Measurements from ENCODE around the gene TTBK1. TPM values are rescaled to one million over a fixed set of nuclear protein-coding genes. Genes with fewer than 3 reads are reported as not detected.

TTBK1 gene
- polyA plus RNA-seq, 2 of the 4 experiments (the other 2 are of a cell fraction) = 0.04 TPM; not detected in 1

GRCh38 chr6:43280234-43280633, 37.0 kb downstream of the TTBK1 start:
- ChIA-PET POLR2A (no interaction called here), CTCF (no interaction called here)
- DNase-seq (ENCODE audit: low read depth in 1 of 2, low spot score in 1 of 2) (no peak), FAIRE-seq (no peak), ATAC-seq (no peak)
- Histone ChIP-seq H3K9me3 (no peaks in the 10 kb centered on the region), H3K4me3 (no peak overlapping the region), H3K27ac (no peak overlapping the region), H3K4me2 (no peak overlapping the region), H3K4me1 (peaks cover 42% of the 10 kb centered on the region)
- 50% methylated on average over 1 of the region's 2 CpGs for WGBS (ENCODE audit: missing lambda C conversion rate)
- no peak for TF ChIP-seq RCOR1 (IDR thresholded peaks at IDR 0.05; ENCODE audit: low read depth, low read length)
- no peak for TF ChIP-seq JUNB (IDR thresholded peaks at IDR 0.05)
- TF ChIP-seq HOXB13 (CRISPR knock-in tag; IDR thresholded peaks at IDR 0.05; ENCODE audit: low read depth) = no peak
- TF ChIP-seq CHD2 (IDR thresholded peaks at IDR 0.05; ENCODE audit: low read length, partially characterized antibody) = no peak
- TF ChIP-seq CEBPB (IDR thresholded peaks at IDR 0.05) = no peak
- no peak for TF ChIP-seq FOSB (CRISPR knock-in tag; IDR thresholded peaks at IDR 0.05)
- TF ChIP-seq KDM5A (IDR thresholded peaks at IDR 0.05) = no peak
- no peak for TF ChIP-seq SREBF2 (IDR thresholded peaks at IDR 0.05)
- TF ChIP-seq FOXS1 (CRISPR knock-in tag; IDR thresholded peaks at IDR 0.05) = no peak
- TF ChIP-seq HES2 (IDR thresholded peaks at IDR 0.05) = no peak
- no peak for TF ChIP-seq EP300 (IDR thresholded peaks at IDR 0.05)
- no peak for TF ChIP-seq ESRRA (IDR thresholded peaks at IDR 0.05; ENCODE audit: borderline replicate concordance, low read length)
- TF ChIP-seq BHLHE40 (IDR thresholded peaks at IDR 0.05; ENCODE audit: low read depth, low read length) = no peak
- no peak for TF ChIP-seq MYC (IDR thresholded peaks at IDR 0.05; ENCODE audit: borderline replicate concordance, low read length)
- TF ChIP-seq BCL3 (IDR thresholded peaks at IDR 0.05) = no peak
- TF ChIP-seq HOXA7 (CRISPR knock-in tag; IDR thresholded peaks at IDR 0.05) = no peak
- TF ChIP-seq HDAC2 (IDR thresholded peaks at IDR 0.05) = no peak
- no peak for TF ChIP-seq SMC3 (IDR thresholded peaks at IDR 0.05)
- TF ChIP-seq KDM1A (IDR thresholded peaks at IDR 0.05; ENCODE audit: low read depth) = no peak

- Histone ChIP-seq H3K4me2 (no peak overlapping the region), H3K27ac (no peak overlapping the region), H3K4me3 (no peak overlapping the region), H3K4me1 (peaks cover 28% of the 10 kb centered on the region), H3K9me3 (no peaks in the 10 kb centered on the region)
- ChIA-PET CTCF (no interaction called here), POLR2A (no interaction called here)
- DNase-seq (ENCODE audit: low read depth in 1 of 2, low spot score in 1 of 2) (no peak), ATAC-seq (no peak), FAIRE-seq (no peak)
- 71% methylated on average over 7 of the region's 9 CpGs for WGBS (ENCODE audit: missing lambda C conversion rate)
- TF ChIP-seq CEBPB (IDR thresholded peaks at IDR 0.05) (no peak), BCL3 (IDR thresholded peaks at IDR 0.05) (no peak), CHD2 (IDR thresholded peaks at IDR 0.05; ENCODE audit: low read length, partially characterized antibody) (no peak), RAD21 (conservative IDR thresholded peaks at IDR 0.05 in 1 of 2, IDR thresholded peaks at IDR 0.05 in 1 of 2) (no peak), CBX2 (IDR thresholded peaks at IDR 0.05; ENCODE audit: borderline replicate concordance, low read depth) (no peak), ZC3H11A (IDR thresholded peaks at IDR 0.05) (no peak), POLR2AphosphoS2 (conservative IDR thresholded peaks at IDR 0.05; ENCODE audit: low read length) (no peak), USF2 (IDR thresholded peaks at IDR 0.05) (no peak), KDM5A (IDR thresholded peaks at IDR 0.05) (no peak)
Measured at GRCh38 chr6:43282060-43282459, 38.8 kb downstream of the TTBK1 start.

Data from A549 (cell line).